Measurements from ENCODE around the gene KRT6B.

DNA sequence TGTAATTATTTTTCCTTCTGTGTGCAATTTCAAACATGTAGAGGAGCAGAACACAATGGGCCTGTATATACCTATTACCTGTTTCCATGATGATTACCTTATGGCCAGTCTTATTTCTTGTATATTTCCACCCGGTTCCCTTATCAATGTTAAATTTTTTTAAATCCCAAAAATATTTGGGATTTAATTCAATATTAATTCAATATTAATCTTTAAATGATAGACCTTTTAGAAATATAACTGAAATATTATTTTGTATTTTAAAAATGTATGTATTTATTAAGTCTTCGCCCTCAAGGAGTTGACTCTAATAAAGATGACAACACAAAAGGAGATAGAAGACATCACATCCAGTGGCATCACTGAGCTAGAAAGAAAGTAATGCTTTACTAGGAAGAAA, 22.3 kb upstream of the KRT6B start:
- TF ChIP-seq, protein P1, sequence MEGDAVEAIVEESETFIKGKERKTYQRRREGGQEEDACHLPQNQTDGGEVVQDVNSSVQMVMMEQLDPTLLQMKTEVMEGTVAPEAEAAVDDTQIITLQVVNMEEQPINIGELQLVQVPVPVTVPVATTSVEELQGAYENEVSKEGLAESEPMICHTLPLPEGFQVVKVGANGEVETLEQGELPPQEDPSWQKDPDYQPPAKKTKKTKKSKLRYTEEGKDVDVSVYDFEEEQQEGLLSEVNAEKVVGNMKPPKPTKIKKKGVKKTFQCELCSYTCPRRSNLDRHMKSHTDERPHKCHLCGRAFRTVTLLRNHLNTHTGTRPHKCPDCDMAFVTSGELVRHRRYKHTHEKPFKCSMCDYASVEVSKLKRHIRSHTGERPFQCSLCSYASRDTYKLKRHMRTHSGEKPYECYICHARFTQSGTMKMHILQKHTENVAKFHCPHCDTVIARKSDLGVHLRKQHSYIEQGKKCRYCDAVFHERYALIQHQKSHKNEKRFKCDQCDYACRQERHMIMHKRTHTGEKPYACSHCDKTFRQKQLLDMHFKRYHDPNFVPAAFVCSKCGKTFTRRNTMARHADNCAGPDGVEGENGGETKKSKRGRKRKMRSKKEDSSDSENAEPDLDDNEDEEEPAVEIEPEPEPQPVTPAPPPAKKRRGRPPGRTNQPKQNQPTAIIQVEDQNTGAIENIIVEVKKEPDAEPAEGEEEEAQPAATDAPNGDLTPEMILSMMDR (IDR thresholded peaks at IDR 0.05), result no peak
- TF ChIP-seq EP300 (IDR thresholded peaks at IDR 0.05), result no peak
- no peak for TF ChIP-seq POLR2A (IDR thresholded peaks at IDR 0.05)
- TF ChIP-seq POLR2AphosphoS5 (IDR thresholded peaks at IDR 0.05), result no peak
